Activated naive CD4-positive, alpha-beta T cell treated with anti-CD3 and anti-CD28 coated beads, Interleukin-2, amount 50 U/mL, for 16 hours (primary cell): Measurements from ENCODE around the gene CAVIN2.

ENCODE experiments used
- DNase-seq: peaks from one replicate; pipeline ENCODE4 v3.0.0-alpha.2; 2020

Gene CAVIN2, protein sequence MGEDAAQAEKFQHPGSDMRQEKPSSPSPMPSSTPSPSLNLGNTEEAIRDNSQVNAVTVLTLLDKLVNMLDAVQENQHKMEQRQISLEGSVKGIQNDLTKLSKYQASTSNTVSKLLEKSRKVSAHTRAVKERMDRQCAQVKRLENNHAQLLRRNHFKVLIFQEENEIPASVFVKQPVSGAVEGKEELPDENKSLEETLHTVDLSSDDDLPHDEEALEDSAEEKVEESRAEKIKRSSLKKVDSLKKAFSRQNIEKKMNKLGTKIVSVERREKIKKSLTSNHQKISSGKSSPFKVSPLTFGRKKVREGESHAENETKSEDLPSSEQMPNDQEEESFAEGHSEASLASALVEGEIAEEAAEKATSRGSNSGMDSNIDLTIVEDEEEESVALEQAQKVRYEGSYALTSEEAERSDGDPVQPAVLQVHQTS

DNA sequence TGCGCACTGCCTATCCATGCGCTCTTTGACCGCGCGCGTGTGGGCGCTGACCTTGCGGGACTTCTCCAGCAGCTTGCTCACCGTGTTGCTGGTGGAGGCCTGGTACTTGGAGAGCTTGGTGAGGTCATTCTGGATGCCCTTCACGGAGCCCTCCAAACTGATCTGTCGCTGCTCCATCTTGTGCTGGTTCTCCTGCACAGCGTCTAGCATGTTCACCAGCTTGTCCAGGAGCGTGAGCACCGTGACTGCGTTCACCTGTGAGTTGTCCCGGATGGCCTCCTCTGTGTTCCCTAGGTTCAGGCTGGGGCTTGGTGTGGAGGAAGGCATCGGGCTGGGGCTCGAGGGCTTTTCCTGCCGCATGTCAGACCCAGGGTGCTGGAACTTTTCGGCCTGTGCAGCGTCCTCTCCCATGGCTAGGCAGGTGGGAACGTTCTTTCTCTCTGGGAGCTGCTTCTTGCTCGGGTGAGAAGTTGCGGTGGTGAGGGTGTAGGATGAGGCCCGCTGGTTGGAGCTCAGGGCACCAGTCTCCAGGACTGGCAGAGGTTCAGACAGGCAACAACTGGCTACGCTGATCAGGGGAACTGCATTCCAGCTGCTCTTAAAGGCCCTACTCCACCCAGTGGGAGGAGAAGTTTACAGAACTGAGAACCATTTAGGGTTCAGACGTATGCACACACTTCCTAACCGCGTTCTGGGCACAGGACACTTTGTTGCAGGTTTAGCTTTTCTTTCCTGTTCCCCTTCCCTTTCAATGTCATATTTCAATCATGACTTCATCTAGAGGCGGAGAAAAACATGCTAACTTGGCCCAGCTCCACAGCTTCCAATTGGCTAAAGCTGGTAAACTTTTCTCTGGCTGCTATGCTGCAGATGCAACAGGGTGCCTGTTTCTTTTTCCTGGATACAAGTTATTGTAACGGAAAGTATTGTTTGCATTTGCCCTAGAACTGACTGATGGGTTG lies at the start of gene CAVIN2:
CAVIN2 (minus strand) TSS at position 574 of the 962 bp plus-strand sequence; CDS start at position 411, 163 bp downstream.
- no peak for DNase-seq

DNA sequence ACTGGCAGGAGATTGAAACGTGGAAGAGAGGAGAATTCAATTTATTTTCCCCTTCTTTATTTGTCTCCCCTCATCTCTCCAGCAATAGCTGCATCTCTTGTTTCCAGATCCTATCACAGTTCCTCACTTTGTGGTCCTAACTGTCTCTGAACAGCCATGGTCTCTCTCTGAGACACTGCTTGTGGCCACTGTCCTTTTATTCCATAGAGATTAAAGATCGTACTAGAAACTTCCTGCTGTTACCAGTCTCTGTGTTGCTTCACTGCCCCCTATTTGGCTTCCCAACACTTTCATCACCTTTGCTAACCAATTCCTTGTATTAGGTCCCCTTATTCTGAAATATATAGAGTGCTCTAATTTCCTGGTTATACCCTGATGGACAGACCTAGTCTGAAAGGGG lies 48.9 kb upstream of the CAVIN2 start:
- no peak for DNase-seq

DNA sequence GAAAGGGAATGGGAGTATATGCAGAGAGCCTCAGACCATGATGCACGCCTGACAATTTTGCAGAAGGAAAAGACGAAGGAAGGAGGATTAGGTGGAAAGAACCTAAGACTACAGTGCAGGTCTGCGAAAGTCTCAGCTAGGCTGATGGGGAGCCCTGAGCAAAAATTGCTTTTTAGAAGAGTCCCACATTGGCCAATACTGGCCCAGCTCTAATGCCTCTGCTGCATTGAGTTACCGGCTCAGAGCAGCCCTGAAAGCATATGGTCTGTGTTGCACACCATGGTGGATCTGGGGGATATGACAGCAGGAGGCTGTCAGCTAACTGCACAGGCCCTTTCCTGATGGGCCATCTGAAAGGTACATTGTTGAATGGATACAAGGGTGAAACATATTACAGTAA lies 48.3 kb upstream of the CAVIN2 start:
- DNase-seq = no peak

DNA sequence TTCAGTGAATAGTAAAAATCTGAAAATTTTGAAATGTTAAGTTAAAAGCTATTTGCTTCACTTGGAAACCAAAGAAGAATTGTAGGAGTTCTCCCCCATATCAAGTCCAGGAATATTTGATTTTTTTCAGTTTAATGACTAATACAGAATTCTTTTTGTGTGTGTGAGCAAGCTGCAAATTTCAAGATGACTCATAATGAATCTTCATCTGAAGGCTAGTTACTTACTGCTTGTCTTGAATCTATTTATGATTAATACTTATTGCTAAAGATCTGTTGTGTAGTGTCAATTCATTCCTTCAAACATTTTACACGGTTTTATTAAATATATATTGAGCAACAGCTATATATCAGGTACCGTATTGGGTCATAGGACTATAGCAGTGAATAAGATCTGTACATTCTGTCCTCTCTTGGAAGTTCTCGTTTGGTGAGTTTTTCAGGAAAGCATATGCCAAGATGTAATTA lies 47.8 kb upstream of the CAVIN2 start:
- no peak for DNase-seq

DNA sequence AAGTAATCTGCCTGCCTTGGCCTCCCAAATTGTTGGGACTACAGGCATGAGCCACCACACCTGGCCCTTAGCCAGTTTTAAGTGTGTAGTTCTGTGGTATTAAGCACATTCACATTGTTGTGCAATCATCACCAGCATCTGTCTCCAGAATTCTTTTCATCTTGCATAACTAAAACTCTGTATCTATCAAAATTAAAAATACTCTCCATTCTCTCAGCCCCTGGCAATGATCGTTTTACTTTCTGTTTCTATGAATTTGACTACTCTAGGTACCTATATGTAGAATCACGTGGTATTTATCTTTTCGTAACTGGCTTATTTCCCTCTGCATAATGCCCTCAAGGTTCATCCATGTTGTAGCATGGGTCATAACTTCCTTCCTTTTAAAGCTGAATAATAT lies 45.5 kb upstream of the CAVIN2 start:
- DNase-seq = no peak

DNA sequence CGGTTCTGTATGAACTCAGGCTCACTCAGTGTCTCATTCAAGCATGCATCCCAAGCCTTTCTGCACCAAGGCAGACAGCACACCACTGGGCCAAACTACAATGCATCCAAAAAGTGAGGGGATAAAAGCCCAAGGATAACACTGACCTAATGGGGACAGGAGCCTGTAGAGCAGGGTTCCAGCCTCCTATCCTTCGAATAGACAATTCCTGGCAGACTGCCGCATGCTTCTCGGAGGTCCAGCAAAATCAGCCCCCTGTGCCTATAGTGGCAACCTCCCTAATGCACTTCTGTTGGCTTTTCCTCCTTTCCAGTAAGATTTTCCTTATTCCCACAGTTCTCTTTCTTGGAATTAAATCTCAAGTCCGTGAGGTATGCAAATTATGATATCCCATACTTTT lies 44.8 kb upstream of the CAVIN2 start:
- no peak for DNase-seq

DNA sequence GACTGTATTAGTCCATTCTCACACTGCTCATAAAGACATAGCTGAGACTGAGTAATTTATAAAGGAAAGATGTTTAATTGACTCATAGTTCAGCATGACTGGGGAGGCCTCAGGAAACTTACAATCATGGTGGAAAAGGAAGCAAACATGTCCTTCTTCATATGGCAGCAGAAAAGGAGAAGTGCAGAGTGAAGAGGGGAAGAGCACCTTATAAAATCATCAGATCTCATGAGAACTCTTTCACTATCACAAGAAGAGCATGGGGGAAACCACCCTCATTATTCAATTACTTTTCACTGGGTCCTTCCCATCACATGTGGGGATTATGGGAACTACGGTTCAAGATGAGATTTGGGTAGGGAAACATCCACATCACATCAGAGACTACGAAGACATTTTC lies 43.0 kb upstream of the CAVIN2 start:
- no peak for DNase-seq

DNA sequence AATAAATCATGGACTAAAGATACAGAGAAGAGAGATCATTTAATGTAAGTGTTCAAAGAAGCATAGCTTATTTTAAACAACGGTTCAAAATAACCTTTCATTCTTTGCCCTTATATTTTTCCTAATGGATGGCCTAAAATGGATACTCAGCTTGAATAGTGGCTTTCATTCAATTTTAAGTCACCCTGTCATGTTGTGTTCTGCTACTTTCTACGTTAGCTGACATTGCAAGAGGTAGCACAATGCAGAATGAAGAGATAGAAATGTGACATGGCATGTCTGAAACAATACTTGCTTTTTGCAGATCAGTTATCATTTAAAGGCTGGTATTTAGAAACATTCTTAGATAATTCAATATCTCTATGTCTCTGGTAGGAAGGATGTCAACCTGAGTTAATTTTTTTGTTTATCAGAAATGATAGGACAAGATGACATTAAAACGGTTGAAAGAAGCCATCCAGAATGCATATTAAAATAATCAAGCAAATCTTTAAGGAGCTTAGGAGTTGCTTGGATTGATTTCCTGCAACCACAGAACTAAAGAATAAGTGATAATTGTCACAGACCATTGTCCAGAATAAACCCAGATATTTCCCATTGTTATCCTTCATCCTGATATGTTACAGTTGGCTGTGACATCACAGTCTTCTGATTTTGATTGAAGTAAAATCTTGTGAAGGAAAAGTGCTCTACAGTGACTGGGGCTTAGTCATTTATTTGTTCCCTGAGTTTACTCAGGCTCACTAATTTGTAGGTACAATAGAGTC lies 41.7 kb upstream of the CAVIN2 start:
- no peak for DNase-seq

DNA sequence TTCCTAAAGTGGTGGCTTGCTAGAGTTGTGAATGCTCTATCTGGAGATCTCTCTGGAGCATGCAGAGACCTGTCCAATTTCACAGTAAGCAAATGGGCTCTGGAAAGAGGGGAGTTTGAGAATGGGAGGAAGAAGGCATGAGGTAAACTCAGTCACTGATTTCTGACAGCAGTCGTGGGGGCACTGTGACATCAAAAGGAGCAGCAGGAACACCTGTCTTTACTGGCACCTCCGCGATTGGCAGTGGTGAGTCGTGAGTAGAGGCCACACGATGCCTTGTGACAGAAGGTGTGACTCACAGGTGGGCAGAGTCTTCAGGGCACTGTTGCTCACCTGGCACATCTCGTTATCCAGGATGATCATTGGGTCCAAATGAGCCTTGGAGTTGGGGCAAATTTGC lies 38.8 kb upstream of the CAVIN2 start:
- no peak for DNase-seq

DNA sequence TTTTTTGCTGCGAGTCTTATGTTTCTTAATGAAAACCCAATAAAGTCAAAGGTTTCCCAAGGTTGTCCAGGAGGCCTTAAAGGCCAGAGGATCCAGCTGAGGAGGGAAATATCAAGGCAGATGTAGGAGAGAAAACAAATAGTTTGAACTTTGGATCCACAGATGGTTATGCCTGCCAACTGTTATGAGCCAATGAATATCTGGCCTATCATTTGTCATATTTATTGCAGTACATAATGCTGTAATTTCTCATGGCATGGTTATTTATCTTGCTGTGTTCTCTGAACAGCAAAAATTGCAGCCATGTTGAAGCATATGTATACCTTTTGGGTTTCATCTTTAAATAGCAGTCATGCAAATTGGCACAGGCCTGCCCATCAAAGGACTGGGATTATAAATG lies 38.2 kb upstream of the CAVIN2 start:
- DNase-seq = no peak

DNA sequence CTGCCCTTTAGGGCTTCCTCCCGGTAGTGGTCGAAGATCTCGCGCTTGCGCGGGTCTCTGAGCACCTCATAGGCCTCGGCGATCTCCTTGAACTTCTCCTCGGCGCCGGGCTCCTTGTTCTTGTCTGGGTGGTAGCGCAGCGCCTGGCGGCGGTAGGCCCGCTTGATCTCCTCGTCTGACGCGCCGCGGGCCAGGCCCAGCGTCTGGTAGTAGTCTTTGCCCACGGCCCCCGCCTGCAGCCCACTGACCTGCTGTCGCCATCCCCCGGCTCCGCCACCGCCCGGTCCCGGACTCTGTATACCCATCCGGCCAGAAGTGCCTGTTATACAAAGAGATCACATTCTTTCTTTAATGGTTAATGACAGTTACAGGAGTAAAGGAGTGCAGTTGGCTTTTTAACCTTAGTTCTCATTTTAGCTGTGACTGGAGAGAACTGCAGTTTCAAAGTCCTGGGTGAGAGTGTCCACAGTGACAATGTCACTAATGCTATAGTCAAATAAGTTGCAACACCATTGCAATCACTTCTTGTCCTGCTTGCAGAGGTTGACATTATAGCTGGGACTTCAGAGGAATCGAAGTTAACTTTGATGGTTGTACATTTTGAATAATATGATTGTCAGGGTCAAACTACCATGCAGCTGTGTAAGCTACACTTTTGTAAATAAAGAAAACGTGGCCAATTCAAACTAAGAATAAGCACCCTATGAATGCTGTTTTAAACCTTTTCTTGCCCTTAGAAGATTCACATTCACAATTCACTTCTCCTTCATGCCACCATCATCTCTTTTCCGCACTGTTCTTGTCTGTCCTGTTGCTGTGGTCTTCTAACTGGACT lies 35.3 kb upstream of the CAVIN2 start:
- no peak for DNase-seq

DNA sequence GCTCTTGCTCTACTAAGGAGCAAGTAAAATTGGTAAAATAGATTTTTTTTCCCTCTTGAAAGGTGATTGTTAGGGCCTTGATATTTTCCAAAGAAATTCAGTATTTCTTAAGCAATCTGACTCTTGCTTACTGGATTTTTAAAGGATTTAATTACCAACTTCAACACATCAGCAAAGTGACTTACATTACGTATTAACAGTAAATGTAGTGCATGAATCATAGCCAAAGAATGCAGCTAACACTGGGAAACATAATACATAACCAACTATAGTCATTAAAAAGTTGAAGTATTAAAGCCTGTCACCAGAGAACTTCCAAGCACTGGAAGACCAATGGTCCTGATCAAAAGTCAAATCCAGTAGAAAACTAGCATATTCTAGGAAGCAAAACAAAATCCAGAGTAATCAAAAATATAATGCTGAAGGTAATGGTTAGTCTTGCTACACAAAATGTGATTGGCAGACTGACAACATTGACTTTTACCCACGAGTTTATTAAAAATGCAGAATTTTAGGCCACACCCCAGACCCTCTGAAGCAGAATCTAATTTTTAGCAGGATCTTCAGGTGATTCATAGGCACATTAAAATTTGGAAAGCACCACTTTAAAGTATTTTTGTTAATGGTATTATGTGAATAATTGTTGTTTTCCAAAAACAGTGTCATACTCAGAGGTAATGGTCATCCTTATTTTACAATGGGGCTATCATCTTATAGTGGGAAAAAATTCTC lies 31.8 kb upstream of the CAVIN2 start:
- no peak for DNase-seq

DNA sequence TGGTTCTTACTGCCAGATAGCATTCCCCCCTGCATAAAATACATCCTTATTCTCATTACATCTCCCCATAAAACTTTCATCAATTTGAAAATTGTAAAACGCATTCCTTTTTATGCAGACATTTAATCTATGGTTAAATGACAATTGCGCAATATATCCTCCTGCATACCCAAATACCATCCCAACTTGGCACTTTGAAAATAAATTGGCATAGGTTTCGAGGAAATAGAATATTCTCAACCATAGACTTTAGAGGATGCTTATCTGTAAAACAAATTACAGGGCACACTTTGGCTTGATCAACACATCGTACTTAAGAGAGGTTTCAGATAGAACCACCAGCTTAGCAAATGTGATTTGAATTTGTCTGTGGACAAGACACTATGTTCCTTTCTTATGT lies 31.0 kb upstream of the CAVIN2 start:
- no peak for DNase-seq

DNA sequence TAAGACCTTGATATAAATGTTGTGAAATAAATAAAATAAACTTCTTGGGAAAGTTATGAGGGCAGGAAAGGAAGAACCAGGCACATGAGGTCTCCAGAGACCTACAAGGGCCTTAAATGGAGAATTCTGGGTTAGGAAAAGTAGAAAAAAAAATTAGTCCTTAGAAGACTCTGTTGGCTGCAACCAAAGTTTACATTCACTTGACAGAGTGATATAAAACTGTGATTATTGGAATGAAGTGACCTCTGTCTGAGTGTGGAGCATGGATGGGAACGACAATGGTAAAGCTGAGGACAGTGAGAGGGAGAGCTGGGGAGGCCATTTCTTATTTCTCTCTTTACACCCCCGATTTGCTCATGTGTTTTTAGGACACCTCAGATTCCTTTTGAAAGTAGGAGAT lies 29.0 kb upstream of the CAVIN2 start:
- no peak for DNase-seq

DNA sequence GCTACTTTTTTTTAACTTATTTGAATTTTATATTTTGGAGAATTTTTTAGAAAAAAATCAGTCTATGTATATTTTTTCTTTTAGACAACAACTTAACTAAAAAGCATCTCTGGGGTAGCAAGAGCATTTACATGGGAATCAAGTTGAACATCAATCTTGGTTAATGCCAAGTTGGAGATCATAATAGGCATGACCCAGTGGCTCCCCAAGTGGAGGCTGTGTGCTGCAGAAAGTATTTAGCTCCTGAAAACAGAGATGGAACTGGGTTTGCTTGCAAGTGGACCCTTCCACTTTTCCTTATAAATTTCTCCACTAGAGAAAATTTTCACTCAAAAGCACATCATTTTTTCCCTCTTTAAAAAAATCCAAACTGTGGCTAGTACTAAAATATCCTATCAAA lies 23.9 kb upstream of the CAVIN2 start:
- DNase-seq = no peak

DNA sequence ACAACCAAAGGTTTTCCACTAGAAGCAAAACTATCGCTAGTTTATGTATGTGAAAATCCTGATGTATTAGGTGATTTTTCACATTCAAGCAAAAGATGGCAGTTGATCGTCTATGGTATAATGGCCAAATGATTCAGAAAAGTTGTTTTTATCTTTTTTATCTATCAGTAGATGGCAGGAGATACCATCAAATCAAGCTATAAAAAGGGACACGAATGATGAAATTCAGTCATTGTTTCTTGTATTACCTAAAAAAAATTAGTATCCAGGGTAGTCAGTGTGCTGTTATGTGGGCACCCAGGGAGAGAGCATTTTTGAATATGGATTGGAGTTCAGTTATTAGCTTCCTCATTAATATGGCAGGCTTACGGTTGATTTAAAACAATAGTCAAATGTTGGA lies 22.9 kb upstream of the CAVIN2 start:
- DNase-seq = no peak

DNA sequence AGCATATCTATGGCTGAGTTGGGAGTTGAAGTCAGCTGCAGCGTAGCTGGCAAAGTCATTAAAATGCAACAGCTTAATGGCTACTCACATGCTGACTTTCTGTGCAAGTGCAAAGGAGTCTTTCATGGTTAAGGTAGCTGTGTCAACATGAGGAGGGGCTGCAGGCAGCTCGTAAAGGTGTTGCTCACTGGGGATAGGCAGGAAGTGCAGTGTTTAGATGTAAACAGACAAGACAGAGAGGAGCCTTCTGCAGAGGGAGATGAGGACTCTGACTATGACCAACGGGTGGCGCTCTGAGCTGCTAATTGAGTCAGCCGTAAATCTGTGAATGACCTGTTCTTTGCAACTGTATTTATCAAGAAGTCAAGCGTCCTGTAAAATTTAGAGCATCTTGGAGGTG lies 22.3 kb upstream of the CAVIN2 start:
- DNase-seq = no peak

DNA sequence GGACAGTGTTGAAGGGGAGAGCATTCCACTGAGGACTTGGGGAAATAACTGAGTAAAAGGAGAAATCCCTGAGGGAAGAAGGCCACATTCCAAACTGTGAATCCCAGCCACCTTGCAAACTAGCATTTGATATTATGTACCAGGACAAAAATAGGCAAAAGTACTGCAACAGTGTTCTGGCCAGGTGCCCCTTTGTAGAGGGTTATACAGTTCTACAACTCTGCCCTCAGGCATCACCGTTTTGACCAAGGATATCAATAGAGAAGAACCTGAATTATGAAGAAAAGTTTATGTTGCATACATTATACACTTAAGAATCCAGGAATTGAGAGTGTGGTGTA lies 20.6 kb upstream of the CAVIN2 start:
- no peak for DNase-seq

DNA sequence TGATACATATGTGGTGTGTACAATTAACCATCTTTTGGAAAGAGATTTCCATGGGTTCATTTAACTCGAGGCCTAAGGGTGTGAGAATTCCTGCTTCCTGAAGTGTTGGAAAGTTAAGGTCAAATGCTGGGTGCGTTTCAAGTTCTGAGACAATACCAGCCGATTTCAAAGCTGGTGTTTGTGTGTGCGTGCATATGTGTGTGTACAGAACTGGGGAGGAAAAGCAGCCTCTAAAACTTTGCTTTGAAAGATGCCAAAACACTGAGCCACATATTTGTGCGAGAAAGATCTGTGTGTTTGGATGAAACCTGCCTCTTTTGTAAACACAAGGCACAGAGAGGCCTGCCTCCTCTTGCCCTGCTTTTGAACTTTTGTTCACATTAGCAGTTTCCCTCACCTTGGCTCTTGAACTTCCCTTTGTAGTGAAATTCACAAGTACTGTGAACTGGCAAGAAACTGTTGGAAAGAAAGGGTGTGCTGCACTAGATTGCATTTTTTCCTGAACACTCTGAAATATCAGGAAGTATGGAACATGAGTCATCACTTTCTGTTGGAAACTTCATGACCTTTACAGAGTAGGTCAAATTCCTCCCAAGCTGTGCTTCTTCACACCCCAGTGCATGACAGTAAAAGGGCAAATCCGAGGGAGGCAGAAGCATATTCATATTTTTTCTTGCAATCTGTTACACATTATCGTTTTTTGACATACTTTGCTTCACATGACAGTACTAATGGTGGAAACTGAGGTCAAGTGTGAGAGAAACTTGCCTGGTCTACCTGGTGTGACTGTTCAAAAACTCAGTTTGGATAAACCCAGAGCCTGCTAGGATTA lies 20.0 kb upstream of the CAVIN2 start:
- DNase-seq = no peak

DNA sequence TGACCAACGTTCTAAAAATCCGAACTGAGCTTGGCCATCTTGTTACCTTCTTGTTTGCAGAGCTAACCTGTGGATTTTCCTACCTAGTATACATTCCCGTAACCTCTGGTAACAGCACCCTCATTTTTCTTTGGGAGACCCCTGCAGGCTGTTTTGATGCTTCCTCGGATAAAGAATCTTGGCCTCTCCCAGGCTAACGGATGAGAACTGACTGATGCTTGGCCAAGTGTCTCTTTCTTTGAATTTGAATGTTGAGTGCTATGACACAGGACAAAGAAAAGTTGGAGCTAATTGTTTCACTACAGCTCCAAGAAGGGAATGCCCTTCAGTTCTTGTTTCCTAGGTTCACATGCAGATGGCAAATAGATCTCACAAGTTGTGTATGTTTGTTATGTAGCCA lies 19.3 kb upstream of the CAVIN2 start:
- no peak for DNase-seq
